ENCODE data around the gene UST. TPM values are rescaled to one million over a fixed set of nuclear protein-coding genes. Genes with fewer than 3 reads are reported as not detected.

The UST gene
- total and polyA plus RNA-seq, 9 of the 15 experiments (the other 6 are each of a cell fraction or from before 2014, with no cell fraction given), result 0.04 to 0.10 TPM; not detected in 7

- TF ChIP-seq, protein P1, sequence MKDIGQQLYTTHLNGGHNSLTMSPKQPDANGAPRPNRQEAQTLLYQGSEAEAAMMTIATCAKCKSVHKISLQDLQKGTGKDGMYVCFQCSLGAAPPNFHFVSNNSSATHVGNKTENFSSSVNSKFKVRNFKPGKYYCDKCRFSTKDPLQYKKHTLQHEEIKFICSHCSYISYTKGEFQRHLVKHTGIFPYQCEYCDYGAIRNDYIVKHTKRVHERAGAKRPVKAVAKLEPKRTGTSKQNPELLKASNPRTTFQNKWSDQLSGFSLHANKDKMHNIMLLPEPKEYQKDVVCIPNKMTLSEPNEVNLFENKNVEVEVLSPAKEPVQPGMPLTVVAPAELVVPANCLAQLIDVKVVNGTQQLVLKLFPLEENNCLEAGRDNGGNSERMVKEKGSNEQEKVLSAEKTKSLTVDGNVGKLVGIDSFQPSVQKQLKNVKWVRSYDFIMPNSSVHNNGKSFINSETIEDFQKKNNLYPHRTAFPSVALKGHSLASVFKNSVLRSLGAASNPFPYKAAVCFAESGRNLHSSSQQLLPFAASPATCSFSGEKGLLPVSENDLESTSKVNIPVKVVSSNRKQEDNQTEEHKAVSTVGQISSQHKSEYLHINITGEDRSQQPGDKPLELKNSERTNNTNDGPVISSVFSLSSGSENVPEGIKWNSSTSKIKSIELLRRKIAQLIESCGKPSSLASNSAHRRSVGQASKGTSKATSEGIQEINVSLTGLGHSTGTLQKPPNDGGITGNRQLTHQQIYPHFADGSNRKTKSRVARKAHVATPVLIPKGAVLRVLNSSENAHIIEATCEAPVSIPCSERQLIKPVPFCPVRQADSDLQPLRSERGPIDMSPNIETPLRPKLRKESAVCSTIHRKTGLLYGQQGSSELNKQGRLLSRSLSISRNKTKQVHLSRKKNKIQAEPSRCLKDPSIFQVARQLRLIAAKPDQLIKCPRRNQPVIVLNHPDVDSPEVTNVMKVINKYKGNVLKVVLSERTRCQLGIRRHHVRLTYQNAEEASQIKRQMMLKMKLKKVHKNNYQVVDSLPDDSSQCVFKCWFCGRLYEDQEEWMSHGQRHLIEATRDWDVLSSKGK (CRISPR knock-in tag; IDR thresholded peaks at IDR 0.05), result no peak
Measured at GRCh38 chr6:148866657-148867268, 119.9 kb downstream of the UST start (continued).

GRCh38 chr6:148867862-148868261 is 121.0 kb downstream of the UST start:
- ATAC-seq, result no peak
- Histone ChIP-seq H4K20me1 (replicated peaks; ENCODE audit: control insufficient read depth, insufficient read depth, low read length) (no peaks in the 10 kb centered on the region), H3K4me3 (no peak overlapping the region), H3K4me1 (replicated peaks in 1 of 2; ENCODE audit: control insufficient read depth in 2 of 2, insufficient read depth in 2 of 2, low read length in 2 of 2) (no peaks in the 10 kb centered on the region), H3K9ac (ENCODE audit: insufficient read depth in 1 of 2, low read depth in 2 of 2, low read length in 2 of 2) (no peak overlapping the region), H3K4me2 (ENCODE audit: insufficient read depth, low read length) (no peak overlapping the region), H3K9me1 (ENCODE audit: control insufficient read depth, insufficient read depth, low read length) (no peaks in the 10 kb centered on the region), H3K27me3 (ENCODE audit: control insufficient read depth in 2 of 2, insufficient read depth in 2 of 2, low read length in 2 of 2) (peaks cover 0 to 2% of the 10 kb centered on the region in 2 experiments; a peak in 1 of 5 replicates), H3K79me2 (ENCODE audit: control insufficient read depth, insufficient read depth, low read length) (no peaks in the 10 kb centered on the region), H3K36me3 (ENCODE audit: control insufficient read depth, insufficient read depth, low read length) (no peaks in the 10 kb centered on the region), H3K27ac (ENCODE audit: extremely low read depth, low read depth, low read length) (no peak overlapping the region), H3K9me3 (replicated peaks; ENCODE audit: control insufficient read depth, insufficient read depth, low read depth, low read length) (no peaks in the 10 kb centered on the region), H2AFZ (ENCODE audit: low read depth, low read length) (no peak overlapping the region)
- no peak for DNase-seq (ENCODE audit: extremely low read depth in 1 of 4, low spot score in 3 of 4)
- in situ Hi-C loops (cut with MboI), result no loop called here
- TF ChIP-seq ZBTB33 (CRISPR knock-in tag; IDR thresholded peaks at IDR 0.05), result no peak
- TF ChIP-seq RFX1 (IDR thresholded peaks at IDR 0.05), result no peak
- no peak for FAIRE-seq
- CTCF ChIA-PET (ENCODE audit: low intra/inter-chr PET ratio), result no interaction called here
- BruUV-seq (replicated peaks), result no TSS peak
- POLR2A ChIA-PET, result no interaction called here
- intact Hi-C loops (cut with micrococcal nuclease), result no loop called here
